HCT116 (cell line): Measurements from ENCODE around the gene USP9X. TPM values are rescaled to one million over a fixed set of nuclear protein-coding genes. Genes with fewer than 3 reads are reported as not detected.
"Not testable (repeated sequence)": the region's sequence is repeated elsewhere in the genome, so short reads cannot be mapped to it uniquely, and the experiment has no call there.

Experiments
- ATAC-seq: fragments of 200-7000 bp; cut with Tn5 transposase; 2 replicates; pipeline ENCODE4 v1.9.1; 2020; ENCODE audit warnings: mild to moderate bottlenecking, moderate library complexity
- BruUV-seq: library from RNA; stranded (reverse); fragments of 400-500 nt; replicated peaks from 2 replicates; lab custom pipeline; 2021; lab: Mats Ljungman, UMichigan
- CTCF ChIA-PET: fragments of 300-600 bp; sonication (Branson Sonifier 250); formaldehyde crosslinking; loops from one replicate; lab custom pipeline; 2021; ENCODE audit warnings: antibody characterized with exemption; lab: Charles Lee
- POLR2A ChIA-PET: fragments of 300-600, 350-600 bp; sonication (Branson Sonifier 250); formaldehyde crosslinking; loops from one replicate; lab custom pipeline; 2021; ENCODE audit warnings: antibody characterized with exemption; lab: Charles Lee
- RAD21 ChIA-PET, 2 experiments: fragments of 300-600 bp; sonication (Branson Sonifier 250); formaldehyde crosslinking; loops; one replicate each; lab custom pipeline; 2023; ENCODE audit warnings: low total read pairs in 2 of 2; ENCODE audit not compliant: uncharacterized antibody in 2 of 2, unreplicated experiment in 2 of 2, low non-redundant PET in 1 of 2; lab: Charles Lee
- DNase-seq: peaks from one replicate; pipeline ENCODE4 v3.0.0-alpha.2; 2010; ENCODE audit warnings: low read depth, low spot score
- H2AFZ ChIP-seq: fragments of 200-600 bp; shearing (Covaris generic), sonication (generic); 2 replicates; pipeline ENCODE4 v1.6.1; 2017; ENCODE audit warnings: low read depth, mixed run types, mixed read lengths, antibody characterized with exemption, low read length; ENCODE audit not compliant: poor library complexity, severe bottlenecking
- H3K27ac ChIP-seq: 2 replicates; pipeline ENCODE4 v1.5.1; 2012; ENCODE audit warnings: low read depth, low read length
- H3K27me3 ChIP-seq: fragments of 200-600 bp; sonication (generic); 2 replicates; pipeline ENCODE4 v1.6.1; 2016; ENCODE audit warnings: mixed run types, low read length, mixed read lengths; ENCODE audit not compliant: insufficient read depth
- H3K36me3 ChIP-seq, 2 experiments: fragments of 200-500 bp in 1 of 2; fragments of 200-600 bp in 1 of 2; sonication (Bioruptor generic) in 1 of 2; sonication (generic) in 1 of 2; 2 replicates each; pipeline versions ENCODE4 v1.5.1 to v1.6.1; 2014 to 2016; ENCODE audit warnings: low read length in 2 of 2, inconsistent platforms in 1 of 2, mixed read lengths in 1 of 2, mixed run types in 1 of 2; ENCODE audit not compliant: insufficient read depth in 2 of 2, control insufficient read depth in 1 of 2
- H3K4me1 ChIP-seq, 2 experiments: fragments of 200-600 bp in 1 of 2; sonication (generic) in 1 of 2; 2 replicates each; pipeline versions ENCODE4 v1.5.1 to v1.6.1; 2012 to 2017; ENCODE audit warnings: low read length in 2 of 2, inconsistent platforms in 1 of 2, mild to moderate bottlenecking in 1 of 2, mixed read lengths in 1 of 2, mixed run types in 1 of 2, moderate library complexity in 1 of 2; ENCODE audit not compliant: insufficient read depth in 2 of 2, control insufficient read depth in 1 of 2
- H3K4me2 ChIP-seq: fragments of 200-600 bp; sonication (generic); 2 replicates; pipeline ENCODE4 v1.6.1; 2017; ENCODE audit warnings: mixed run types, low read length, mixed read lengths
- H3K4me3 ChIP-seq, 2 experiments: fragments of 200-600 bp in 1 of 2; sonication (generic) in 1 of 2; replicated peaks in 1 of 2; 2 replicates each; pipeline ENCODE4 v1.5.1; 2011 to 2016; ENCODE audit warnings: low read length in 2 of 2, control low read depth in 1 of 2, low read depth in 1 of 2, mild to moderate bottlenecking in 1 of 2, mixed read lengths in 1 of 2, mixed run types in 1 of 2
- H3K79me2 ChIP-seq: fragments of 200-600 bp; sonication (generic); 2 replicates; pipeline ENCODE4 v1.6.1; 2017; ENCODE audit warnings: mild to moderate bottlenecking, mixed run types, low read length, moderate library complexity, mixed read lengths; ENCODE audit not compliant: insufficient read depth
- H3K9ac ChIP-seq: fragments of 200-600 bp; sonication (generic); 2 replicates; pipeline ENCODE4 v1.6.1; 2016; ENCODE audit warnings: low read length, mixed read lengths
- H3K9me2 ChIP-seq: fragments of 200-600 bp; sonication (generic), shearing (Covaris generic); 2 replicates; pipeline ENCODE4 v1.6.1; 2017; ENCODE audit warnings: mixed run types, mild to moderate bottlenecking, moderate library complexity; ENCODE audit not compliant: insufficient read depth
- H3K9me3 ChIP-seq, 2 experiments: fragments of 200-500 bp in 1 of 2; fragments of 200-600 bp in 1 of 2; sonication (Bioruptor generic) in 1 of 2; sonication (generic) in 1 of 2; 2 replicates each; pipeline ENCODE4 v1.6.1; 2014 to 2017; ENCODE audit warnings: low read length in 2 of 2, mixed read lengths in 2 of 2, inconsistent platforms in 1 of 2, low read depth in 1 of 2, mild to moderate bottlenecking in 1 of 2, mixed run types in 1 of 2, moderate library complexity in 1 of 2; ENCODE audit not compliant: control insufficient read depth in 1 of 2, insufficient read depth in 1 of 2
- H4K20me1 ChIP-seq: fragments of 200-600 bp; sonication (generic), shearing (Covaris generic); 2 replicates; pipeline ENCODE4 v1.6.1; 2017; ENCODE audit warnings: mixed run types, mild to moderate bottlenecking, moderate library complexity; ENCODE audit not compliant: insufficient read depth
- intact Hi-C: fragments of 100-400 bp; cut with micrococcal nuclease; formaldehyde crosslinking; loops from 2 replicates; pipeline ENCODE4 v1.10.0; 2022
- total RNA-seq: library from RNA; stranded (reverse); gene quantifications from one replicate; pipeline ENCODE4 v1.2.1, GENCODE V29; 2021; ENCODE audit not compliant: unreplicated experiment

Gene USP9X
- total RNA-seq, 1 experiment from 2014 or later: 52.4 TPM

- H3K9me3 ChIP-seq, H3K36me3 ChIP-seq, POLR2A ChIA-PET, H3K79me2 ChIP-seq, CTCF ChIA-PET, H3K4me2 ChIP-seq, RAD21 ChIA-PET, DNase-seq, H3K27me3 ChIP-seq, H2AFZ ChIP-seq, H3K9me2 ChIP-seq, H4K20me1 ChIP-seq, H3K27ac ChIP-seq, BruUV-seq, ATAC-seq, H3K4me1 ChIP-seq, H3K4me3 ChIP-seq, intact Hi-C loops, H3K9ac ChIP-seq: not testable (repeated sequence)
Measured at GRCh38 chrX:41285928-41286327, 200.7 kb downstream of the USP9X start.

Other genes starting within 250 kb of the USP9X start
- 253 TPM for gene DDX3X, start 248.7 kb downstream of the USP9X start, total RNA-seq